Bronchial epithelial cell (primary cell): ENCODE results near the gene ISCA2. TPM values are rescaled to one million over a fixed set of nuclear protein-coding genes. Genes with fewer than 3 reads are reported as not detected.

Experiments used
- DNase-seq: peaks from one replicate; pipeline ENCODE4 v3.0.0-alpha.2; 2010; ENCODE audit warnings: low read depth
- FAIRE-seq: peaks from 2 replicates; lab custom pipeline; 2011; peaks lifted over from hg19 to GRCh38; lab: Jason Lieb, UNC
- H3K27me3 ChIP-seq: 2 replicates; pipeline ENCODE4 v1.5.1; 2011; ENCODE audit warnings: low read length; ENCODE audit not compliant: control insufficient read depth, insufficient read depth
- H3K36me3 ChIP-seq: 2 replicates; pipeline ENCODE4 v1.5.1; 2011; ENCODE audit warnings: low read length; ENCODE audit not compliant: control insufficient read depth, insufficient read depth
- H3K4me3 ChIP-seq: 2 replicates; pipeline ENCODE4 v1.5.1; 2011; ENCODE audit warnings: mild to moderate bottlenecking, low read depth, low read length, control low read depth
- total RNA-seq: library from RNA; depleted of rRNA; stranded (reverse); fragments of >200 nt; gene quantifications from 2 replicates; pipeline ENCODE4 v1.2.1, GENCODE V29; 2014
- TF ChIP-seq, protein P1 (sequence below): IDR thresholded peaks from 2 replicates; pipeline ENCODE4 v1.5.1; 2011; ENCODE audit warnings: mild to moderate bottlenecking, moderate library complexity, low read length, control low read depth, inconsistent platforms; ENCODE audit not compliant: insufficient read depth, severe bottlenecking

ISCA2 gene
- total RNA-seq, 1 donor from 2014 or later: 11.3 TPM

DNA sequence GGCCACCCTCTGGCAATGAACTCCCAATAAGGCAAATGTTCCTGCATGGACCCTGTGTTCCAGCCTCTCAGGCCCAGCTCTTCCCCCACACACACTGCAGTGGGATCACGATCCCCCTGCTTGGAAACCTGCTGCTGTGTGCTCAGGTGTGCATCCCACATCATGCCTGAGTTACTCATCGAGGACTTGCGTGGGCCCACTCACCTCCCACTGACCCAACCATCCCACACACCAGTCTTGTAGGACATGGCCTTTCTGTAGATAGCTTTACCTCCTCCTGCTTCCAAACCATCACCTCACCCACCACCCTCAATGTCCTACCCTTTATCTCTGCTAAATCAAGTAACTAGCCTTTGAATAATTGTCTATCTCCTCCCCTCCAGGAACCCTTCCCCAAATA, 25.1 kb upstream of the ISCA2 start:
- Histone ChIP-seq H3K27me3 (no peaks in the 10 kb centered on the region), H3K36me3 (peaks cover 2% of the 10 kb centered on the region), H3K4me3 (no peak overlapping the region)
- TF ChIP-seq, protein P1, sequence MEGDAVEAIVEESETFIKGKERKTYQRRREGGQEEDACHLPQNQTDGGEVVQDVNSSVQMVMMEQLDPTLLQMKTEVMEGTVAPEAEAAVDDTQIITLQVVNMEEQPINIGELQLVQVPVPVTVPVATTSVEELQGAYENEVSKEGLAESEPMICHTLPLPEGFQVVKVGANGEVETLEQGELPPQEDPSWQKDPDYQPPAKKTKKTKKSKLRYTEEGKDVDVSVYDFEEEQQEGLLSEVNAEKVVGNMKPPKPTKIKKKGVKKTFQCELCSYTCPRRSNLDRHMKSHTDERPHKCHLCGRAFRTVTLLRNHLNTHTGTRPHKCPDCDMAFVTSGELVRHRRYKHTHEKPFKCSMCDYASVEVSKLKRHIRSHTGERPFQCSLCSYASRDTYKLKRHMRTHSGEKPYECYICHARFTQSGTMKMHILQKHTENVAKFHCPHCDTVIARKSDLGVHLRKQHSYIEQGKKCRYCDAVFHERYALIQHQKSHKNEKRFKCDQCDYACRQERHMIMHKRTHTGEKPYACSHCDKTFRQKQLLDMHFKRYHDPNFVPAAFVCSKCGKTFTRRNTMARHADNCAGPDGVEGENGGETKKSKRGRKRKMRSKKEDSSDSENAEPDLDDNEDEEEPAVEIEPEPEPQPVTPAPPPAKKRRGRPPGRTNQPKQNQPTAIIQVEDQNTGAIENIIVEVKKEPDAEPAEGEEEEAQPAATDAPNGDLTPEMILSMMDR: no peak
- DNase-seq: no peak
- FAIRE-seq: no peak

DNA sequence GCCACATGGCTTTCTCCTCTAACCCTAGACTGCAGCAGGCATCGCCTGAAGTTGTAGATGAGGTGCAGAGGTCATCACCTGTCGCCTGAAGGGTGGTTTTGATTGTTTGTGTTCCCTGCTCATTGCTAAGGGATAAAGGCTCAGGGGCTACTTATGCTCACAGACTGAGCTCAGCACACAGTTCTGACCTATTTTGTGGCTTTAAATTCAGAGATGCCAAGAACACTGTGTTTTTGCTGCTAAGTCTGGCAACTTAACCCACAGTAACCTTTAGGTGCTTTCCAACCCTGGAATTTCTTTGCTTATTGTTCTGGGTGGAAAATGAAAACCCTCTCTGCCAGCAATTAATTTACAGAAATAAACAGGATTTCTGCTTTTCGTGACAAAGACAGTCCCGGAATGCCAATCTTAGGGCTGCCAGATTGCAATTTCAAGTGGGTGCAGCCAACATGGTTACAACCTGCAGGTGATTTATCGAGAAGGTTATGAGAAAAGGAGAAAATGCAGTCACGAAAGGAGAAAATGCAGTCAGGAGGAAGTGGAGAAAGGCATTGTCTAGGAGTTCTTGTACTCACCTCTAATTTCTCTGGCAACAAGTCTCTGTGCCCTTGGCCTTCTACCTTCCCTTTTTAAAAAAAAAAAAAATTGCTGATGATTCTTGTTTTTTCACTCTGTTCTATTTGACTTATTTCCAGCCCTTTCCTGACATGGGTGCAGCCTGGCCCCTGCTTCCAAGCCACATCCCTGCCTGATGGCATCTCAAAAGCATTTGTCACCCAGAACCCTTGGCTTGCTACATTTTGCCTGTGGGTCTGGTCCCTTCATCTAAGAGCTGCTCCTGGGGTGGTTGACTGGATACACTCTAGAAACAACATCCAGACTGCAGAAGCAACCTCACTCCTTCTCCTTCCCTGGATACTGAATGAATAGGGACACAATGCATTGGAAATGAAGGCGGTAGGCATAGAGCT, 23.7 kb upstream of the ISCA2 start:
- Histone ChIP-seq H3K36me3 (peaks cover 4% of the 10 kb centered on the region), H3K27me3 (no peaks in the 10 kb centered on the region), H3K4me3 (no peak overlapping the region)
- DNase-seq (no peak), FAIRE-seq (no peak)
- TF ChIP-seq, protein P1: no peak

DNA sequence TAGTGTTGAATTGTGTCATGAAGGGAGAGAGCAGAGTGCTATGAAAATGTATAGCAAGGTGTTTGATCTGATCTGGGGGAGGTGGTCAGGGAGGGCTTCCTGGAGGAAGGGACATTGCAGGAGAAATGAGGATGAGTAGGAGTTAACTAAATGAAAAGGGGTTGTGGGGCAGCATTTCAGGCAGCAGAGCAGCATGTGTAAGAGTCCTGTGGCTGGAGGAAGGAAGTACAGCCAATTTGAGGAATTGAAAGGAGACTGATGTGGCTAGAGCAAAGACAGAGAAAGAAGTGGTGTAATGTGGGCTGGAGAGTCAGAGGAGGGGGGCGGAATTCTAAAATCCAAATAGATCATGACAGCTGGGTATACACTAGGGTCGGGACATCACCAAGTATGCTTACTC, 21.0 kb upstream of the ISCA2 start:
- Histone ChIP-seq H3K36me3 (peaks cover 4% of the 10 kb centered on the region), H3K4me3 (no peak overlapping the region), H3K27me3 (no peaks in the 10 kb centered on the region)
- TF ChIP-seq, protein P1: no peak
- FAIRE-seq: no peak
- DNase-seq: no peak

DNA sequence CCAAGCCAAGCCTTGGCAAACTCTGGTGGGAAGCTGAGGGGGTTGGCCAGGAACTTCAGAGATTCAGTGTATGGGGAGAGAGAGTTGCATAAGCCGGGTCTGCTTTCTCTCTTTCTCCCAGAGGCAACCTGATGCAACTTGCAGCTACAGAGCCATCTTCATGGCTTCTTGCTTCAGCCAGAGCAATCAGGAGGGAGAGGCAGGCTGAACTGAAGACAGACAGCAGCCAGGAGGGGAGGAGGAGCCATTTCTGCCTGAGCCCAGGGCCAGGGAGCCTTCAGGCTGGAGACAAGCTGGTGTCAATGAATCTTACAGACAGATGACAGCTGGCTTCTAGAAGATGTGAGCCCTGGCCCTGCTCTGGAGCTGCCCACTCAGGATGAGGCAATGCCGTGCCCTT, 19.2 kb upstream of the ISCA2 start:
- TF ChIP-seq, protein P1: no peak
- peaks cover 4% of the 10 kb centered on the region for H3K36me3 ChIP-seq
- H3K27me3 ChIP-seq: no peaks in the 10 kb centered on the region
- no peak overlapping the region for H3K4me3 ChIP-seq
- DNase-seq (no peak), FAIRE-seq (no peak)

DNA sequence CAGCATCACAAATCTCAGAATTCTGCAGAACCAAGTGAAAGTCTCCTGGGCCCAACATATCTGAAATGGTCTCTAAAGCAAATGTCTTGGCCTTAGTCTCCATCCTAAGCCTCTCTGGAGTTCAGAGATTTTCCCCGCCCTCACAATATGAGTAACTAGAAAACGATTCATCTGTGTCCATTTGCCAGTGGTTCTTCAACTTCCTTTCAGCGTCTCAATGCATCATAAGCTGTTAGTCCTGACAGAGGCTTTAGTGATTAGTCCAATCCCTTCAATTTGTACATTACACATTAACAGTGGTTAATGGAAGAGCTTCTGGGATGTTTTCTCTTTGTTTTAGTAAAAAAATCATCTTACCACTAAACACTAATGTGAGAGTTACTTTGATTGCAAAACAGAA, 17.9 kb upstream of the ISCA2 start:
- H3K27me3 ChIP-seq: no peaks in the 10 kb centered on the region
- no peak overlapping the region for H3K4me3 ChIP-seq
- peak; percentile 48 for DNase-seq
- TF ChIP-seq, protein P1: no peak
- FAIRE-seq: no peak
- peaks cover 8% of the 10 kb centered on the region for H3K36me3 ChIP-seq
